Thyroid gland (tissue), 4 donors: ENCODE measurements around the gene ZBED2.

Experiments
- POLR2A ChIP-seq, 2 donors: fragments of 450-650 bp; IDR thresholded peaks; one replicate each; pipeline ENCODE4 v1.6.1; 2017; ENCODE audit warnings: antibody characterized with exemption in 2 of 2, mild to moderate bottlenecking in 2 of 2, moderate library complexity in 1 of 2
- TF ChIP-seq, protein P1 (sequence below), 6 experiments: fragments of 200-600 bp in 3 of 6; fragments of 450-650 bp in 3 of 6; sonication (generic) in 3 of 6; IDR thresholded peaks; one replicate each; pipeline ENCODE4 v1.5.1; 2016 to 2019; ENCODE audit warnings: antibody characterized with exemption in 6 of 6, mild to moderate bottlenecking in 2 of 6, inconsistent platforms in 1 of 6, moderate library complexity in 1 of 6

- no peak for TF ChIP-seq POLR2A (IDR thresholded peaks at IDR 0.05)
- TF ChIP-seq, protein P1, sequence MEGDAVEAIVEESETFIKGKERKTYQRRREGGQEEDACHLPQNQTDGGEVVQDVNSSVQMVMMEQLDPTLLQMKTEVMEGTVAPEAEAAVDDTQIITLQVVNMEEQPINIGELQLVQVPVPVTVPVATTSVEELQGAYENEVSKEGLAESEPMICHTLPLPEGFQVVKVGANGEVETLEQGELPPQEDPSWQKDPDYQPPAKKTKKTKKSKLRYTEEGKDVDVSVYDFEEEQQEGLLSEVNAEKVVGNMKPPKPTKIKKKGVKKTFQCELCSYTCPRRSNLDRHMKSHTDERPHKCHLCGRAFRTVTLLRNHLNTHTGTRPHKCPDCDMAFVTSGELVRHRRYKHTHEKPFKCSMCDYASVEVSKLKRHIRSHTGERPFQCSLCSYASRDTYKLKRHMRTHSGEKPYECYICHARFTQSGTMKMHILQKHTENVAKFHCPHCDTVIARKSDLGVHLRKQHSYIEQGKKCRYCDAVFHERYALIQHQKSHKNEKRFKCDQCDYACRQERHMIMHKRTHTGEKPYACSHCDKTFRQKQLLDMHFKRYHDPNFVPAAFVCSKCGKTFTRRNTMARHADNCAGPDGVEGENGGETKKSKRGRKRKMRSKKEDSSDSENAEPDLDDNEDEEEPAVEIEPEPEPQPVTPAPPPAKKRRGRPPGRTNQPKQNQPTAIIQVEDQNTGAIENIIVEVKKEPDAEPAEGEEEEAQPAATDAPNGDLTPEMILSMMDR (IDR thresholded peaks at IDR 0.05) = no peak
Measured at GRCh38 chr3:111608383-111608782, 13.2 kb upstream of the ZBED2 start.
